GM12878 (cell line): ENCODE measurements around the gene PPP1R9B. TPM values are rescaled to one million over a fixed set of nuclear protein-coding genes. Genes with fewer than 3 reads are reported as not detected.

ENCODE experiments used
- ATAC-seq: fragments of 200-7000 bp; cut with Tn5 transposase; 3 replicates; pipeline ENCODE4 v1.9.1; 2020; ENCODE audit warnings: mild to moderate bottlenecking, moderate library complexity
- BruUV-seq: library from RNA; stranded (reverse); fragments of 400-500 nt; replicated peaks from 2 replicates; lab custom pipeline; 2021; lab: Mats Ljungman, UMichigan
- CTCF ChIA-PET: fragments of 300-600 bp; sonication (Branson Sonifier 250); formaldehyde crosslinking; extraction: SDS; loops from one replicate; lab custom pipeline; 2021; ENCODE audit warnings: inconsistent platforms; lab: Yijun Ruan, JAX
- POLR2A ChIA-PET: fragments of 350-600 bp; formaldehyde crosslinking; extraction: SDS; loops from one replicate; lab custom pipeline; 2021; ENCODE audit warnings: inconsistent platforms; lab: Charles Lee
- RAD21 ChIA-PET: fragments of 300-600 bp; sonication (Branson Sonifier 250); formaldehyde crosslinking; loops from one replicate; lab custom pipeline; 2023; ENCODE audit warnings: antibody characterized with exemption; ENCODE audit not compliant: unreplicated experiment; lab: Charles Lee
- SMC1A ChIA-PET: fragments of 300-600 bp; sonication (Branson Sonifier 250); formaldehyde crosslinking; loops from one replicate; lab custom pipeline; 2023; ENCODE audit not compliant: unreplicated experiment, uncharacterized antibody; lab: Charles Lee
- DNase-seq: peaks from one replicate; pipeline ENCODE4 v3.0.0-alpha.2; 2011; ENCODE audit warnings: low read depth, low spot score
- FAIRE-seq: peaks from 3 replicates; lab custom pipeline; 2011; peaks lifted over from hg19 to GRCh38; lab: Jason Lieb, UNC
- H2AFZ ChIP-seq: 2 replicates; pipeline ENCODE4 v1.6.0; 2011; ENCODE audit warnings: low read depth, low read length, control low read depth; ENCODE audit not compliant: control insufficient read depth
- H3K27ac ChIP-seq: 2 replicates; pipeline ENCODE4 v1.5.1; 2011; ENCODE audit warnings: control low read depth; ENCODE audit not compliant: control insufficient read depth, insufficient read depth
- H3K27me3 ChIP-seq, 2 experiments: replicated peaks in 1 of 2; 2 replicates each; pipeline versions ENCODE4 v1.6.0 to v1.6.1; 2011; ENCODE audit warnings: low read length in 1 of 2; ENCODE audit not compliant: control insufficient read depth in 2 of 2, insufficient read depth in 2 of 2
- H3K36me3 ChIP-seq, 2 experiments: 2 replicates each; pipeline ENCODE4 v1.5.1; 2011; ENCODE audit warnings: low read length in 1 of 2; ENCODE audit not compliant: control insufficient read depth in 2 of 2, insufficient read depth in 2 of 2
- H3K4me1 ChIP-seq: 2 replicates; pipeline ENCODE4 v1.6.1; 2011; ENCODE audit warnings: mild to moderate bottlenecking, low read length, moderate library complexity, mixed read lengths; ENCODE audit not compliant: control insufficient read depth, insufficient read depth
- H3K4me2 ChIP-seq: 2 replicates; pipeline ENCODE4 v1.6.0; 2011; ENCODE audit warnings: control low read depth; ENCODE audit not compliant: control insufficient read depth, insufficient read depth
- H3K4me3 ChIP-seq: fragments of 200-600 bp; sonication (generic); 2 replicates; pipeline ENCODE4 v1.5.1; 2016
- H3K79me2 ChIP-seq: 2 replicates; pipeline ENCODE4 v1.6.0; 2011; ENCODE audit warnings: low read length; ENCODE audit not compliant: control insufficient read depth, insufficient read depth
- H3K9ac ChIP-seq: 2 replicates; pipeline ENCODE4 v1.8.0; 2011; ENCODE audit warnings: low read length, control low read depth, mixed read lengths; ENCODE audit not compliant: control insufficient read depth, insufficient read depth
- H3K9me3 ChIP-seq: replicated peaks from 3 replicates; pipeline ENCODE4 v1.5.1; 2011; ENCODE audit warnings: mild to moderate bottlenecking, low read length; ENCODE audit not compliant: control insufficient read depth, insufficient read depth
- H4K20me1 ChIP-seq: 2 replicates; pipeline ENCODE4 v1.6.0; 2011; ENCODE audit not compliant: control insufficient read depth, insufficient read depth
- CUX1 ChIP-seq: IDR thresholded peaks from 2 replicates; pipeline ENCODE4 v1.6.1; 2012; ENCODE audit warnings: improper control_type of control experiment, low read depth, low read length; ENCODE audit not compliant: insufficient replicate concordance
- DPF2 ChIP-seq: fragments of 450-650 bp; IDR thresholded peaks from 2 replicates; pipeline ENCODE4 v1.6.1; 2017; ENCODE audit warnings: mild to moderate bottlenecking
- PAX5 ChIP-seq: IDR thresholded peaks from 2 replicates; pipeline ENCODE4 v1.6.1; 2011; ENCODE audit warnings: low read depth, low read length, borderline replicate concordance
- POLR2AphosphoS5 ChIP-seq: IDR thresholded peaks from 2 replicates; pipeline ENCODE4 v1.6.1; 2011; ENCODE audit warnings: mild to moderate bottlenecking, low read length, inconsistent platforms
- POU2F2 ChIP-seq: IDR thresholded peaks from 3 replicates; pipeline ENCODE4 v1.6.1; 2011; ENCODE audit warnings: low read depth, mild to moderate bottlenecking, low read length, borderline replicate concordance
- RAD51 ChIP-seq: fragments of 450-650 bp; IDR thresholded peaks from 2 replicates; pipeline ENCODE4 v1.6.1; 2016; ENCODE audit warnings: moderate library complexity, mild to moderate bottlenecking, inconsistent platforms
- SP1 ChIP-seq: IDR thresholded peaks from one replicate; pipeline ENCODE4 v1.6.1; 2011; ENCODE audit warnings: low read depth, low read length
- SREBF2 ChIP-seq: IDR thresholded peaks from 2 replicates; pipeline ENCODE4 v1.6.1; 2012; ENCODE audit warnings: mild to moderate bottlenecking, low read length
- YY1 ChIP-seq: IDR thresholded peaks from 2 replicates; pipeline ENCODE4 v1.6.1; 2011; ENCODE audit warnings: low read depth, mild to moderate bottlenecking, low read length
- ZNF207 ChIP-seq: fragments of 450-650 bp; IDR thresholded peaks from 2 replicates; pipeline ENCODE4 v1.6.1; 2014; ENCODE audit warnings: antibody characterized with exemption, mild to moderate bottlenecking, borderline replicate concordance
- WGBS: methylation state at CpG from one replicate; pipeline ENCODE4 v1.1.6; 2016; ENCODE audit warnings: low lambda C conversion rate; ENCODE audit not compliant: insufficient replicate concordance, insufficient coverage; ENCODE audit errors: missing lambda C conversion rate; 5-methylcytosine and 5-hydroxymethylcytosine counted together
- in situ Hi-C: fragments of 300-500 bp; cut with MboI; formaldehyde crosslinking; loops from 9 replicates; pipeline ENCODE4 v1.14.3; 2018; ENCODE audit warnings: mixed read lengths
- intact Hi-C: fragments of 100-400 bp; cut with micrococcal nuclease; formaldehyde crosslinking; loops from one replicate; pipeline ENCODE4 v1.14.2; 2022; ENCODE audit not compliant: unreplicated experiment
- polyA plus RNA-seq, 11 experiments: library from polyadenylated mRNA; depleted of rRNA in 4 of 11; unstranded in 6 of 11; stranded (reverse) in 5 of 11; fragments of >200 nt; fragmentation: Nextera tagmentation in 4 of 11; fragmentation: Illumina TruSeq in 1 of 11; extraction: Ambion mirVana in 4 of 11; extraction: Trizol in 1 of 11; gene quantifications; 1 replicate in 1 of 11; 2 replicates in 10 of 11; pipeline versions ENCODE4 v1.2.1 to v1.2.3, GENCODE V29; 2011 to 2016; ENCODE audit warnings: inconsistent platforms in 2 of 11, missing spikeins in 2 of 11, low read depth in 1 of 11
- total RNA-seq, 4 experiments: library from RNA; depleted of rRNA in 3 of 4; stranded (reverse); fragments of >200 nt in 3 of 4; fragmentation: Illumina TruSeq in 1 of 4; extraction: Trizol in 1 of 4; gene quantifications; 2 replicates each; pipeline versions ENCODE4 v1.2.1 to v1.2.3, GENCODE V29; 2013 to 2021
- TF ChIP-seq, protein P1 (sequence below): IDR thresholded peaks from 2 replicates; pipeline ENCODE4 v1.6.1; 2011; ENCODE audit warnings: borderline replicate concordance, low read depth, mild to moderate bottlenecking, moderate library complexity, mixed read lengths, low read length; ENCODE audit not compliant: insufficient read depth; ENCODE audit errors: extremely low read length

The PPP1R9B gene
- total and polyA plus RNA-seq, 10 of the 15 experiments (the other 5 are each of a cell fraction or from before 2014, with no cell fraction given), result 0.20 to 107 (median 37.5) TPM

DNA sequence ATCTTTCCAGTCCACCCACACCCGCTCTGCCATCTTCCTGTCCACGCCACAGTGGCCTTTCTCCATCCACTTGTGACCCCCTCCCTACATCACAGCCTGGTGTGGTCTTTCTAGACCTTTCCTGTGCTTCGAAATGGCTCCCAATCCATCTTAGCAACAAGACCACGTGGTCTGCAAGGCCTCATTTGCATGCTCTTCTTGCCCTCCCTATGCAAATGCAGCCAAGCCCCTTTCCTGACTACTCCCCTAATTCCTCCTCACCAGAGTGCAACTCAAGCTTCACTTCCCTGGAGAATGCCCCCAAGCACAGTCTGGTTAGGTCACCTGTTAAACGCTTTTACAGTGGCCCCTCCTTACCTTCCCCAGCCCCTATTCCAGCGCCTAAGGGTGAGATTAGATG, 6.1 kb downstream of the PPP1R9B start:
- Histone ChIP-seq H3K79me2 (peaks cover 76% of the 10 kb centered on the region), H3K4me3 (no peak overlapping the region), H2AFZ (no peak overlapping the region), H3K9ac (no peak overlapping the region), H3K27me3 (no peaks in the 10 kb centered on the region)
- WGBS, result 44% methylated on average over 6 of the region's 6 CpGs
- DNase-seq, result no peak
- ChIA-PET POLR2A (interaction anchor here (0.5 kb wide), 1 partner anchor 555 kb away, joined by 3 read pairs; no protein-coding TSS in a partner anchor), CTCF (interaction anchor here (0.8 to 9.3 kb wide), 4 partner anchors 8 to 50 kb away, joined by 3 to 99 read pairs (median 12); partner anchors contain the start of gene PDK2)
- no peak for ATAC-seq
- no peak for FAIRE-seq
- intact Hi-C loops, result no loop called here
- TF ChIP-seq POLR2AphosphoS5, result peak; percentile 32; the same call in 1 of the 2 replicates
- TF ChIP-seq SP1, result no peak
- no peak for TF ChIP-seq CUX1
- peak; percentile 45; the same call in 1 of the 2 replicates for TF ChIP-seq YY1
- no peak for TF ChIP-seq DPF2
- TF ChIP-seq, protein P1, sequence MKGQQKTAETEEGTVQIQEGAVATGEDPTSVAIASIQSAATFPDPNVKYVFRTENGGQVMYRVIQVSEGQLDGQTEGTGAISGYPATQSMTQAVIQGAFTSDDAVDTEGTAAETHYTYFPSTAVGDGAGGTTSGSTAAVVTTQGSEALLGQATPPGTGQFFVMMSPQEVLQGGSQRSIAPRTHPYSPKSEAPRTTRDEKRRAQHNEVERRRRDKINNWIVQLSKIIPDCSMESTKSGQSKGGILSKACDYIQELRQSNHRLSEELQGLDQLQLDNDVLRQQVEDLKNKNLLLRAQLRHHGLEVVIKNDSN, result peak; percentile 56
- TF ChIP-seq RAD51, result 0 out of 2 replicates have a peak, but pooled peaks have one; percentile 43
- peak; percentile 90; the same call in 2 of the 3 replicates for TF ChIP-seq POU2F2
- no peak for TF ChIP-seq ZNF207
- no peak for TF ChIP-seq PAX5
- TF ChIP-seq SREBF2, result no peak
- TF ChIP-seq, all 136 proteins: peak for 5
- in situ Hi-C loops, result no loop called here
- H4K20me1 ChIP-seq, result peaks cover 11% of the 10 kb centered on the region
- H3K4me1 ChIP-seq, result peaks cover 57% of the 10 kb centered on the region
- RAD21 ChIA-PET, result no interaction called here
- peak overlapping the region; percentile 96 for H3K4me2 ChIP-seq
- 0 out of 2 replicates have a peak overlapping the region, but pooled peaks have one; percentile 19 for H3K27ac ChIP-seq
- no peaks in the 10 kb centered on the region for H3K9me3 ChIP-seq
- BruUV-seq, result no TSS peak
- SMC1A ChIA-PET, result interaction anchor here (3.4 kb wide), 1 partner anchor 17 kb away, joined by 15 read pairs; no protein-coding TSS in a partner anchor
- peaks cover 41 to 54% of the 10 kb centered on the region in 2 experiments for H3K36me3 ChIP-seq
